ENCODE data around the gene TNRC6B.

The TNRC6B gene

GRCh38 chr22:40383905-40384304, 206.2 kb downstream of the TNRC6B start:
- Mint-ChIP-seq H3K9me3 (no peaks in the 10 kb centered on the region), H3K27ac (no peak overlapping the region), H3K4me1 (peaks cover 10% of the 10 kb centered on the region), H3K36me3 (ENCODE audit: low read depth) (peaks cover 9% of the 10 kb centered on the region), H3K27me3 (ENCODE audit: low read depth) (no peaks in the 10 kb centered on the region), H3K4me3 (no peak overlapping the region)
- TF ChIP-seq CTCF (IDR thresholded peaks at IDR 0.05; ENCODE audit: unreplicated experiment in 3 of 3), result no peak

- Mint-ChIP-seq H3K27ac (peak overlapping the region in 1 of 3 experiments; percentile 2), H3K36me3 (ENCODE audit: low read depth) (peaks cover 11% of the 10 kb centered on the region), H3K9me3 (no peaks in the 10 kb centered on the region), H3K27me3 (ENCODE audit: low read depth) (no peaks in the 10 kb centered on the region), H3K4me1 (peaks cover 10% of the 10 kb centered on the region), H3K4me3 (no peak overlapping the region)
- TF ChIP-seq CTCF (IDR thresholded peaks at IDR 0.05; ENCODE audit: unreplicated experiment in 3 of 3), result no peak
Measured at GRCh38 chr22:40385036-40385782, 207.5 kb downstream of the TNRC6B start.

Measured in nephron (organoid).